ENCODE measurements around the gene KANSL1. TPM values are rescaled to one million over a fixed set of nuclear protein-coding genes. Genes with fewer than 3 reads are reported as not detected.
A peak's percentile ranks its signal among the peaks of the same experiment; 100 is the strongest.
"Not testable (repeated sequence)": the region's sequence is repeated elsewhere in the genome, so short reads cannot be mapped to it uniquely, and the experiment has no call there.

KANSL1 gene
- total RNA-seq, 1 donor from 2014 or later: 121 TPM

- TF ChIP-seq, protein P1, sequence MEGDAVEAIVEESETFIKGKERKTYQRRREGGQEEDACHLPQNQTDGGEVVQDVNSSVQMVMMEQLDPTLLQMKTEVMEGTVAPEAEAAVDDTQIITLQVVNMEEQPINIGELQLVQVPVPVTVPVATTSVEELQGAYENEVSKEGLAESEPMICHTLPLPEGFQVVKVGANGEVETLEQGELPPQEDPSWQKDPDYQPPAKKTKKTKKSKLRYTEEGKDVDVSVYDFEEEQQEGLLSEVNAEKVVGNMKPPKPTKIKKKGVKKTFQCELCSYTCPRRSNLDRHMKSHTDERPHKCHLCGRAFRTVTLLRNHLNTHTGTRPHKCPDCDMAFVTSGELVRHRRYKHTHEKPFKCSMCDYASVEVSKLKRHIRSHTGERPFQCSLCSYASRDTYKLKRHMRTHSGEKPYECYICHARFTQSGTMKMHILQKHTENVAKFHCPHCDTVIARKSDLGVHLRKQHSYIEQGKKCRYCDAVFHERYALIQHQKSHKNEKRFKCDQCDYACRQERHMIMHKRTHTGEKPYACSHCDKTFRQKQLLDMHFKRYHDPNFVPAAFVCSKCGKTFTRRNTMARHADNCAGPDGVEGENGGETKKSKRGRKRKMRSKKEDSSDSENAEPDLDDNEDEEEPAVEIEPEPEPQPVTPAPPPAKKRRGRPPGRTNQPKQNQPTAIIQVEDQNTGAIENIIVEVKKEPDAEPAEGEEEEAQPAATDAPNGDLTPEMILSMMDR (conservative IDR thresholded peaks at IDR 0.05): no peak
- peaks cover 39% of the 10 kb centered on the region for H3K4me1 Mint-ChIP-seq
- H3K9me3 Mint-ChIP-seq: no peaks in the 10 kb centered on the region
- H3K27me3 Mint-ChIP-seq (ENCODE audit: low read depth): no peaks in the 10 kb centered on the region
- H3K27ac Mint-ChIP-seq (ENCODE audit: unreplicated experiment): no peak overlapping the region
- H3K36me3 Mint-ChIP-seq (ENCODE audit: low read depth): peaks cover 17% of the 10 kb centered on the region
- no peak for DNase-seq (ENCODE audit: low read depth, low spot score)
- no peak overlapping the region for H3K4me3 Mint-ChIP-seq
Observed at GRCh38 chr17:46024590-46024989, 168.6 kb downstream of the KANSL1 start.

GRCh38 chr17:46023783-46024388 lies 169.3 kb downstream of the KANSL1 start:
- Mint-ChIP-seq H3K4me1 (peaks cover 32% of the 10 kb centered on the region), H3K9me3 (no peaks in the 10 kb centered on the region), H3K27me3 (ENCODE audit: low read depth) (no peaks in the 10 kb centered on the region), H3K27ac (ENCODE audit: unreplicated experiment) (no peak overlapping the region), H3K4me3 (peak overlapping the region; percentile 19), H3K36me3 (ENCODE audit: low read depth) (peaks cover 11% of the 10 kb centered on the region)
- no peak for DNase-seq (ENCODE audit: low read depth, low spot score)
- TF ChIP-seq, protein P1 (conservative IDR thresholded peaks at IDR 0.05): no peak

GRCh38 chr17:46023366-46023765 lies 169.9 kb downstream of the KANSL1 start:
- not testable (repeated sequence) for H3K9me3 Mint-ChIP-seq; DNase-seq (ENCODE audit: low read depth, low spot score); H3K27me3 Mint-ChIP-seq (ENCODE audit: low read depth)
- H3K4me1 Mint-ChIP-seq: peaks cover 27% of the 10 kb centered on the region
- peak overlapping the region; percentile 92 for H3K27ac Mint-ChIP-seq (ENCODE audit: unreplicated experiment)
- H3K4me3 Mint-ChIP-seq: peak overlapping the region; percentile 17
- peaks cover 11% of the 10 kb centered on the region for H3K36me3 Mint-ChIP-seq (ENCODE audit: low read depth)

GRCh38 chr17:46020998-46021397 lies 172.2 kb downstream of the KANSL1 start:
- Mint-ChIP-seq H3K4me1 (peaks cover 19% of the 10 kb centered on the region), H3K9me3 (no peaks in the 10 kb centered on the region), H3K4me3 (no peak overlapping the region), H3K27ac (ENCODE audit: unreplicated experiment) (peak overlapping the region; percentile 57), H3K36me3 (ENCODE audit: low read depth) (peaks cover 9% of the 10 kb centered on the region), H3K27me3 (ENCODE audit: low read depth) (no peaks in the 10 kb centered on the region)
- no peak for DNase-seq (ENCODE audit: low read depth, low spot score)
- TF ChIP-seq, protein P1 (conservative IDR thresholded peaks at IDR 0.05): no peak

GRCh38 chr17:46020023-46020761 lies 173.0 kb downstream of the KANSL1 start:
- Mint-ChIP-seq H3K9me3 (no peaks in the 10 kb centered on the region), H3K27me3 (ENCODE audit: low read depth) (no peaks in the 10 kb centered on the region), H3K27ac (ENCODE audit: unreplicated experiment) (no peak overlapping the region), H3K4me3 (peak overlapping the region; percentile 54), H3K4me1 (peaks cover 11% of the 10 kb centered on the region), H3K36me3 (ENCODE audit: low read depth) (peaks cover 9% of the 10 kb centered on the region)
- DNase-seq (ENCODE audit: low read depth, low spot score): no peak
- TF ChIP-seq, protein P1 (conservative IDR thresholded peaks at IDR 0.05): no peak

- not testable (repeated sequence) for H3K27ac Mint-ChIP-seq (ENCODE audit: unreplicated experiment); H3K4me1 Mint-ChIP-seq; H3K27me3 Mint-ChIP-seq (ENCODE audit: low read depth); H3K9me3 Mint-ChIP-seq; H3K36me3 Mint-ChIP-seq (ENCODE audit: low read depth); H3K4me3 Mint-ChIP-seq; DNase-seq (ENCODE audit: low read depth, low spot score)
Observed at GRCh38 chr17:46019408-46019925, 173.8 kb downstream of the KANSL1 start.

Measured in neural crest cell (in vitro differentiated cells).